Measurements from ENCODE around the gene PLEKHA7.

Gene PLEKHA7

DNA sequence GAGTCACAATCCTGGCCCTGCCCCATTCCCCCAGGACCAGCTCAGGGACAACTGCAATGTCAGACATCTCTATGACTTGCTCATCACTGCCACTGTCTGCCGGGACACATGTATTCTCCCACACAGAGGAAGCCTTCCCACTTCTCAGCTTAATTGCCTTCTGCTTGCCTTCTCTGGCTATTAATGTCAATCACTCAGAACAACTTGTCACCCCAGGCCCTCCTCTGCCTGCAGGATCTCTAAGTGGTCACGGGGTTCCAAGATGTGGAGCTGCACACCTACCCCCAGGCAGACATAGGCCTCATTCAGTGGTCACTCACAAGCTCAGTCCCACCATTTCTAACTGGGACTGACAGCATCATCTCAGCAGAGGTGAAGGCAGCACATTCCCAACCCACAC, 15.1 kb downstream of the PLEKHA7 start:
- ATAC-seq: no peak
- TF ChIP-seq ARNTL (CRISPR knock-in tag; IDR thresholded peaks at IDR 0.05; ENCODE audit: borderline replicate concordance, low read depth): no peak
- no peak for TF ChIP-seq SNAI2 (CRISPR knock-in tag; IDR thresholded peaks at IDR 0.05)
- TF ChIP-seq, protein P1, sequence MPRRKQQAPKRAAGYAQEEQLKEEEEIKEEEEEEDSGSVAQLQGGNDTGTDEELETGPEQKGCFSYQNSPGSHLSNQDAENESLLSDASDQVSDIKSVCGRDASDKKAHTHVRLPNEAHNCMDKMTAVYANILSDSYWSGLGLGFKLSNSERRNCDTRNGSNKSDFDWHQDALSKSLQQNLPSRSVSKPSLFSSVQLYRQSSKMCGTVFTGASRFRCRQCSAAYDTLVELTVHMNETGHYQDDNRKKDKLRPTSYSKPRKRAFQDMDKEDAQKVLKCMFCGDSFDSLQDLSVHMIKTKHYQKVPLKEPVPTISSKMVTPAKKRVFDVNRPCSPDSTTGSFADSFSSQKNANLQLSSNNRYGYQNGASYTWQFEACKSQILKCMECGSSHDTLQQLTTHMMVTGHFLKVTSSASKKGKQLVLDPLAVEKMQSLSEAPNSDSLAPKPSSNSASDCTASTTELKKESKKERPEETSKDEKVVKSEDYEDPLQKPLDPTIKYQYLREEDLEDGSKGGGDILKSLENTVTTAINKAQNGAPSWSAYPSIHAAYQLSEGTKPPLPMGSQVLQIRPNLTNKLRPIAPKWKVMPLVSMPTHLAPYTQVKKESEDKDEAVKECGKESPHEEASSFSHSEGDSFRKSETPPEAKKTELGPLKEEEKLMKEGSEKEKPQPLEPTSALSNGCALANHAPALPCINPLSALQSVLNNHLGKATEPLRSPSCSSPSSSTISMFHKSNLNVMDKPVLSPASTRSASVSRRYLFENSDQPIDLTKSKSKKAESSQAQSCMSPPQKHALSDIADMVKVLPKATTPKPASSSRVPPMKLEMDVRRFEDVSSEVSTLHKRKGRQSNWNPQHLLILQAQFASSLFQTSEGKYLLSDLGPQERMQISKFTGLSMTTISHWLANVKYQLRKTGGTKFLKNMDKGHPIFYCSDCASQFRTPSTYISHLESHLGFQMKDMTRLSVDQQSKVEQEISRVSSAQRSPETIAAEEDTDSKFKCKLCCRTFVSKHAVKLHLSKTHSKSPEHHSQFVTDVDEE (CRISPR knock-in tag; IDR thresholded peaks at IDR 0.05): no peak
- no peak for TF ChIP-seq ZFP3 (CRISPR knock-in tag; IDR thresholded peaks at IDR 0.05)

GRCh38 chr11:16997624-16998023, 16.6 kb downstream of the PLEKHA7 start:
- no peak for ATAC-seq
- TF ChIP-seq TCF4 (CRISPR knock-in tag; IDR thresholded peaks at IDR 0.05; ENCODE audit: borderline replicate concordance) (no peak), ZNF70 (CRISPR knock-in tag; IDR thresholded peaks at IDR 0.05) (no peak), TOX (CRISPR knock-in tag; IDR thresholded peaks at IDR 0.05; ENCODE audit: borderline replicate concordance) (no peak), ZNF8 (CRISPR knock-in tag; IDR thresholded peaks at IDR 0.05) (no peak), ZFP30 (CRISPR knock-in tag; IDR thresholded peaks at IDR 0.05) (no peak), SNAI2 (CRISPR knock-in tag; IDR thresholded peaks at IDR 0.05) (no peak), BACH2 (CRISPR knock-in tag; IDR thresholded peaks at IDR 0.05; ENCODE audit: borderline replicate concordance) (no peak), ISL1 (CRISPR knock-in tag; IDR thresholded peaks at IDR 0.05) (no peak), PPARA (CRISPR knock-in tag; IDR thresholded peaks at IDR 0.05; ENCODE audit: borderline replicate concordance) (no peak)
- TF ChIP-seq, protein P2, sequence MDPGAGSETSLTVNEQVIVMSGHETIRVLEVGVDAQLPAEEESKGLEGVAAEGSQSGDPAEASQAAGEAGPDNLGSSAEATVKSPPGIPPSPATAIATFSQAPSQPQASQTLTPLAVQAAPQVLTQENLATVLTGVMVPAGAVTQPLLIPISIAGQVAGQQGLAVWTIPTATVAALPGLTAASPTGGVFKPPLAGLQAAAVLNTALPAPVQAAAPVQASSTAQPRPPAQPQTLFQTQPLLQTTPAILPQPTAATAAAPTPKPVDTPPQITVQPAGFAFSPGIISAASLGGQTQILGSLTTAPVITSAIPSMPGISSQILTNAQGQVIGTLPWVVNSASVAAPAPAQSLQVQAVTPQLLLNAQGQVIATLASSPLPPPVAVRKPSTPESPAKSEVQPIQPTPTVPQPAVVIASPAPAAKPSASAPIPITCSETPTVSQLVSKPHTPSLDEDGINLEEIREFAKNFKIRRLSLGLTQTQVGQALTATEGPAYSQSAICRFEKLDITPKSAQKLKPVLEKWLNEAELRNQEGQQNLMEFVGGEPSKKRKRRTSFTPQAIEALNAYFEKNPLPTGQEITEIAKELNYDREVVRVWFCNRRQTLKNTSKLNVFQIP (CRISPR knock-in tag; IDR thresholded peaks at IDR 0.05; ENCODE audit: borderline replicate concordance, low read depth): no peak
- TF ChIP-seq, protein P3, sequence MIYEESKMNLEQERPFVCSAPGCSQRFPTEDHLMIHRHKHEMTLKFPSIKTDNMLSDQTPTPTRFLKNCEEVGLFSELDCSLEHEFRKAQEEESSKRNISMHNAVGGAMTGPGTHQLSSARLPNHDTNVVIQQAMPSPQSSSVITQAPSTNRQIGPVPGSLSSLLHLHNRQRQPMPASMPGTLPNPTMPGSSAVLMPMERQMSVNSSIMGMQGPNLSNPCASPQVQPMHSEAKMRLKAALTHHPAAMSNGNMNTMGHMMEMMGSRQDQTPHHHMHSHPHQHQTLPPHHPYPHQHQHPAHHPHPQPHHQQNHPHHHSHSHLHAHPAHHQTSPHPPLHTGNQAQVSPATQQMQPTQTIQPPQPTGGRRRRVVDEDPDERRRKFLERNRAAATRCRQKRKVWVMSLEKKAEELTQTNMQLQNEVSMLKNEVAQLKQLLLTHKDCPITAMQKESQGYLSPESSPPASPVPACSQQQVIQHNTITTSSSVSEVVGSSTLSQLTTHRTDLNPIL (CRISPR knock-in tag; IDR thresholded peaks at IDR 0.05; ENCODE audit: low read depth): no peak
- TF ChIP-seq, protein P4, sequence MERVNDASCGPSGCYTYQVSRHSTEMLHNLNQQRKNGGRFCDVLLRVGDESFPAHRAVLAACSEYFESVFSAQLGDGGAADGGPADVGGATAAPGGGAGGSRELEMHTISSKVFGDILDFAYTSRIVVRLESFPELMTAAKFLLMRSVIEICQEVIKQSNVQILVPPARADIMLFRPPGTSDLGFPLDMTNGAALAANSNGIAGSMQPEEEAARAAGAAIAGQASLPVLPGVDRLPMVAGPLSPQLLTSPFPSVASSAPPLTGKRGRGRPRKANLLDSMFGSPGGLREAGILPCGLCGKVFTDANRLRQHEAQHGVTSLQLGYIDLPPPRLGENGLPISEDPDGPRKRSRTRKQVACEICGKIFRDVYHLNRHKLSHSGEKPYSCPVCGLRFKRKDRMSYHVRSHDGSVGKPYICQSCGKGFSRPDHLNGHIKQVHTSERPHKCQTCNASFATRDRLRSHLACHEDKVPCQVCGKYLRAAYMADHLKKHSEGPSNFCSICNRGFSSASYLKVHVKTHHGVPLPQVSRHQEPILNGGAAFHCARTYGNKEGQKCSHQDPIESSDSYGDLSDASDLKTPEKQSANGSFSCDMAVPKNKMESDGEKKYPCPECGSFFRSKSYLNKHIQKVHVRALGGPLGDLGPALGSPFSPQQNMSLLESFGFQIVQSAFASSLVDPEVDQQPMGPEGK (CRISPR knock-in tag; IDR thresholded peaks at IDR 0.05; ENCODE audit: borderline replicate concordance): no peak
- TF ChIP-seq, protein P1 (CRISPR knock-in tag; IDR thresholded peaks at IDR 0.05): no peak
- TF ChIP-seq, protein P5, sequence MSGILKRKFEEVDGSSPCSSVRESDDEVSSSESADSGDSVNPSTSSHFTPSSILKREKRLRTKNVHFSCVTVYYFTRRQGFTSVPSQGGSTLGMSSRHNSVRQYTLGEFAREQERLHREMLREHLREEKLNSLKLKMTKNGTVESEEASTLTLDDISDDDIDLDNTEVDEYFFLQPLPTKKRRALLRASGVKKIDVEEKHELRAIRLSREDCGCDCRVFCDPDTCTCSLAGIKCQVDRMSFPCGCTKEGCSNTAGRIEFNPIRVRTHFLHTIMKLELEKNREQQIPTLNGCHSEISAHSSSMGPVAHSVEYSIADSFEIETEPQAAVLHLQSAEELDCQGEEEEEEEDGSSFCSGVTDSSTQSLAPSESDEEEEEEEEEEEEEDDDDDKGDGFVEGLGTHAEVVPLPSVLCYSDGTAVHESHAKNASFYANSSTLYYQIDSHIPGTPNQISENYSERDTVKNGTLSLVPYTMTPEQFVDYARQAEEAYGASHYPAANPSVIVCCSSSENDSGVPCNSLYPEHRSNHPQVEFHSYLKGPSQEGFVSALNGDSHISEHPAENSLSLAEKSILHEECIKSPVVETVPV (CRISPR knock-in tag; IDR thresholded peaks at IDR 0.05): no peak

GRCh38 chr11:16993495-16993894, 20.7 kb downstream of the PLEKHA7 start:
- ATAC-seq: no peak

More at GRCh38 chr11:16993495-16993894, 20.7 kb downstream of the PLEKHA7 start:
- TF ChIP-seq ZNF8 (CRISPR knock-in tag; IDR thresholded peaks at IDR 0.05) (no peak), SNAI2 (CRISPR knock-in tag; IDR thresholded peaks at IDR 0.05) (no peak), ESRRG (CRISPR knock-in tag; IDR thresholded peaks at IDR 0.05) (no peak), TOX (CRISPR knock-in tag; IDR thresholded peaks at IDR 0.05; ENCODE audit: borderline replicate concordance) (no peak), ZC3H10 (CRISPR knock-in tag; IDR thresholded peaks at IDR 0.05) (no peak), TCF4 (CRISPR knock-in tag; IDR thresholded peaks at IDR 0.05; ENCODE audit: borderline replicate concordance) (no peak), ZNF565 (CRISPR knock-in tag; conservative IDR thresholded peaks at IDR 0.05; ENCODE audit: low read depth) (no peak), ARNTL (CRISPR knock-in tag; IDR thresholded peaks at IDR 0.05; ENCODE audit: borderline replicate concordance, low read depth) (no peak)
- TF ChIP-seq, protein P3 (CRISPR knock-in tag; IDR thresholded peaks at IDR 0.05; ENCODE audit: low read depth): no peak
- TF ChIP-seq, protein P1 (CRISPR knock-in tag; IDR thresholded peaks at IDR 0.05): no peak

All from SK-N-SH treated with all-trans-retinoic acid at 6 μM for 48 hours (cell line).